ENCODE results near the gene YWHAB.

Gene YWHAB

GRCh38 chr20:44917399-44917798 is 31.9 kb downstream of the YWHAB start:
- DNase-seq, result no peak

GRCh38 chr20:44918342-44918741 is 32.8 kb downstream of the YWHAB start:
- no peak for DNase-seq

GRCh38 chr20:44918761-44919160 is 33.3 kb downstream of the YWHAB start:
- no peak for DNase-seq

- no peak for DNase-seq
Observed at GRCh38 chr20:44921447-44921846, 35.9 kb downstream of the YWHAB start.

DNA sequence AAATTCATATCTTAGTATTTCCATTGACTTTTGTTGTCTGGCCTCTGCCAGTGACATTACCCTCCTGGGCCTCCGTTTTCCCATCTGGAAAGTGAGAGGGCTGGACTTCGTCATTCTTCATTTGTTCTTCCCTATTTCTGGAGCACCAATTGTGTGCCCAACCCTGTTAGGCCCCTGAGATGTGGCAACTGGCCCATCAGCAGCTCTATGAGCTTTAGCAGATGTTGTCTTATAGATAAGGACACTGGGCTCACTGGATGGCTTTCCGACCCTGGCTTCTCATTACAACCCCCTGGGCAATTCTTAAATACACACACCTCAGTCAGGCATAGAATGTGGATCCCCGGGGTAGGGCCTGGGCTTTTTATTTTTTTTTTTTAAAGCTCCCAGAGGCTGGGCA is 39.0 kb downstream of the YWHAB start:
- no peak for DNase-seq

GRCh38 chr20:44928595-44928994 is 43.1 kb downstream of the YWHAB start:
- DNase-seq, result no peak

GRCh38 chr20:44930517-44931168 is 45.1 kb downstream of the YWHAB start:
- no peak for DNase-seq

DNA sequence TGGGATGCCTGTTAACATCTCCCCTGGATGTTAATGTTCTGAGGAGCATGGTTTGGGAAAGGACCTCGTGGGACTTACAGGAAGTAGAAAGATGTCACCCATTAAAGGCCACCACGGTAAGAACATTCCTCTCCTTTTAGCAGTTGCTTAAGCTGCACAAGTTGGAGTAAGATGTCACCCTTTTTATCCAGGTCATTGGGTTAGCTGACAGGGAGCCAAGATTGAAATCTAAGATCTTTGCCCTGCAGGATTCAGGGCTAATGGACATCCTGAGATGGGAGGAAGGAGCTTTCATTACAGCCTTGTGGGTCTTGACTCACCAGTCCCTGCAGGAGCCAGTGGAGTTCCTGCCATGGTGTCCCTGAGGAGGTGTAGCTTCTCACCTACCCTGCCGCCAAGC is 46.4 kb downstream of the YWHAB start:
- no peak for DNase-seq

GRCh38 chr20:44932916-44933315 is 47.4 kb downstream of the YWHAB start:
- no peak for DNase-seq

DNA sequence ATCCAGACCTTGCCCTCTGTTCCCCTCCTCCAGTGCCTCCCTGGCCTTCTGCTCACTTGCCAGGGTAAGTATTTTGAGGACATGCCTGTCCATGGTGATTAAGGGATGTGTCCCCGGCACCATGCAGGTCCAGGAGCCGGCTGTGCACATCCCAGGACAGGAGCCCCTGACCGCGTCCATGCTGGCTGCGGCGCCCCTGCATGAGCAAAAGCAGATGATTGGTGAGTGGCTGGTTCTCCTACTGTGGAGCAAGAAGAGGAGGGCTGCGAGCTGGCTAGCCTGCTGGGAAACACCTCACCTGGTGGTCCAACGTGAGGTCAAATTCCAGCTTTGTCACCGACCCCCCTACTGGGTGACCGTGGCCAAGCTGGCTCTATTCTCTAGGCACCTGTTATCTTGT is 51.0 kb downstream of the YWHAB start:
- no peak for DNase-seq

- no peak for DNase-seq
Observed at GRCh38 chr20:44938637-44939036, 53.1 kb downstream of the YWHAB start.

DNA sequence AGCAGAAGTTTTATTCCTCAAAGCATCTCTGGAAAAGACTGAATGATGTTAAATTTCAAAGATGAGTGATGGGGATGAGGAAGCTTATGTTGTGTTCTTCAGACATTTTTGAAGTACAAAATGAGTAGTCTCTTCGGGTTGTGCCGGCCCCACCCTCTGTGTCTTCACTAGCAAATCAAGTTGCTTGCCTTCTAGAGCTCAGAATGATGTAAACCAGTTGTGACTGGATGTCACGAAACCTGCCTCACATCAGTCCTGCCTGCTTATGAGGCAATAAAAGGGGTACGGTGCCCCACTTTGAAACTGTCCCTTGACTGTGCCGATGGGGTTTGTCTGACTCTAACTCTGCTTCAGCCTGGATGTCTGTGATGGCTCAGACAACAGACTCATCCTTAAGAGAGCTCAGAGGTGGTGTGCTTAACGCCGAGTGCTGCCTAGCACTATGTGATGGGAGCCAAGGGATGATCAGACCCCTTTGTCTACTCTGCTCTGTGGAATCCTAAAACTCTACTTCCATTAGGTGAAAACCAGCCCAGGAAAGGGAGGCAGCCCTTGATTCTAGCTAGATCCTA is 55.7 kb downstream of the YWHAB start:
- DNase-seq, result no peak

- DNase-seq, result no peak
Observed at GRCh38 chr20:44942264-44942973, 56.9 kb downstream of the YWHAB start.

DNA sequence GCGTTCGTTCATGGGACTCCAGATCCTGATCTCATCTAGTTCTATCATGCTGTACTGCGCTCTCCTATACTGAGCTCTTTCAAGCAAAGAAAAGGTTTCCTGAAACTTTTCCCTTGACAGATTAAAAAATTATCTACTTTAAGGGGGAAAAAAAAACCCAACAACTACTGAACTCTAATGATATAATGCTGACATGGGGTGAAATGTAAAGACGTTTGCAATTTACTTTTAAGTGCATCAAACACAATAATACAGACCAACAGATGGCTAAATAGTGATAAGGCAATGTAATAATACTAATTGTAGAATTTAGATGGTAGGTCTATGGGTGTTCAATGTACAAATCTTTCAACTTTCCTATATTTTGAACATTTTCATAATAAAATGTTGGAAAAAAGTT is 58.3 kb downstream of the YWHAB start:
- DNase-seq, result no peak

GRCh38 chr20:44945261-44945660 is 59.8 kb downstream of the YWHAB start:
- DNase-seq, result no peak

DNA sequence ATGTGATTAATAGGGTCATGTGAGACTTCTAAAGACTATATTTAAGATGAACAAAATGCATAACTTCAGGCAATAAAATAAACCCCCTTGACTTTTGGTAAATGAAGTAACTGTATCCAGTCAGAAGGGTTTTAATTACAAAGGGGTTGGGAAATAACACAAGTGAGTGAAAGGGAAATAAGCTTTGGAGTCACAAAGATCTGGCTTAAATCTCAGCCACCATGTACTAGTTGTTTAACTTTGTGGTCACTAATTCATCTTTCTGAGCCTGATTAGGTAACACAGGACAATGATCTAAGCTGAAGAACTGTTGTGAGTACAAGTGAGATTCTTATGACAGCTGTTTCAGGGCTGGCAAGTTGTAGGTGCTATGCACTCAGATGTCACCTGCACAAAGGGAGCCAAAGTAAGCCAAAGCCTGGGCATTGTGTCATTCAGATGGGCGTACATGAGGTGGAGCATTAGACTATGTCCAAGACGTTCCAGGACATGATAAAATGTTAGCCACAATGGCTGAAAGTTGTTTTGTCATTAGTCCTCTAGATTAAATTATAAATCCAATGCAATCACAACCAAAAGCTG is 60.9 kb downstream of the YWHAB start:
- DNase-seq, result no peak

DNA sequence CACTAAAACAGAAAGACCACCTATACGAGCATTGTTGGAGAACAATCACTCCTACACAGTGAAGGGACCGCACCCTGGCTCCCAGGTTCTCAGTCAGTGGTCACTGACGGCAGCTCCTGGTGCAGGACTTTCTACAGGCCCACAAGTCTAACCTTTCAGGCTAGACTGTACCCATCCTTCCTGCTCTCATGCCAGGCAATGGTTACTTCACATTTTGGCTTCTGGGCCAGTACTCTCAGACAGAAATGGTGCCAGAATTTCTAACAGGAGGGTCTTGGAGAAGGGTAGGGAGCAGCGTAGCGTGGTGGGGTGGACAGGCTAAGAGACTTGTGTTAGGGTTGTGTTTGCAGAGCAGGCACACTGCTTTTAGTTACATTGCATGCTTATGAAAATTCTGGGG is 62.6 kb downstream of the YWHAB start:
- no peak for DNase-seq

GRCh38 chr20:44948513-44948912 is 63.0 kb downstream of the YWHAB start:
- no peak for DNase-seq

GRCh38 chr20:44950368-44950767 is 64.9 kb downstream of the YWHAB start:
- no peak for DNase-seq

DNA sequence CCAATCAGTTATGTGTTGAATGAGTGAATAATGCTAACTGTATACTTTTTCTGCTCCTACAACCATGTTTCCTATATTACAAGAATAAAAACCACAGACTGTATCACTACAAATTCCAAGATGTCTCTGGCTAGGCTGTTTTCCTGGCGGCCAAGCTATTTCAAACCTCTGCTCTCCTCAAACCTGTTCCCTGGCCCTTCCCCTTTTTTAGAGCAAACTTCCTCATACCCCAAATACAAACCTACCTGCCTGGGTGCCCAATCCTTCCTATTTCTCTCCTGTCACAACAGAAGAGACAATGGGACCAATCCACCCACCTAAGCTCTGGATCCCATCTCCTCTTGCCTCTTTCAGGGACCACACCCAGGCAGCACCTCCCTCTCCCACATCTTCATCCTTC is 67.2 kb downstream of the YWHAB start:
- DNase-seq, result no peak

DNA sequence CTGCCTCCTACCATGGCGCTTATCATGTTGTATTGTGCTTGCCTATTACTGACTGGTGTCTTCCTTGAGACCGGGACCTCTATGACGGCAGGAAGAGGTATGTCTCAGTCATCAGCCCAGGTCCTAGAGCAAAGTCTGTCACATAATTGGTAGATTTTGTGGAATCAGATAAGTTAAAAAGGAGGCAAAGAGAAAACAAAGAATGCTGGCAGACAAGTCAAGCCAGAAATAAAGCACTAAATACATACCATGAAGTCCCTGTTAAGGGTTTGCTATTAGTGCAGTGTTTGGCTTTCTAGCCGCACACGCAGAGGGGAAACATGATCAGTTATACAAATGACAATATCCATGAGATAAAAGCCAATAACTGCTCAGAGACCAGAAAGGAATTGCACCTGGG is 68.7 kb downstream of the YWHAB start:
- DNase-seq, result no peak

DNA sequence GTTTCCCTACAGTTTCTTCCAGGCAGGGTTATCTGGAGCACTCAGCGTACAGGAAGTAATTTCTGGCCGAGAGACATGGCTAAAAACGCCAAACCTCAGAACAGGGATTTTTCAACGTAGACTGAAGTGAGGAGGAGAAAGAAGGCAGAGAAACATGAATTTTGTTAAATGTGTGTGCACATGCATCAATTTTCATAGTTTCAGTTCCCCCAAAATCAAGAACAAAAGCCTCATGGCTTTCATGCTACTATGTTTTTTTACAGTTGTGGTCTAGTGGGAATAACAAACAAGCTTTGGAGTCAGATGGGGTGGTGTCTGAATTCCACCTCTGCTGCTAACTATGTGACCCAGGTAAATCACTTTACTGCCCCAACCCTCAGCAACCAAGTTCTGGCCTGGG is 69.8 kb downstream of the YWHAB start:
- no peak for DNase-seq

GRCh38 chr20:44956410-44956809 is 70.9 kb downstream of the YWHAB start:
- no peak for DNase-seq

Data from SHP77 (cell line).